ENCODE data around the gene DTX3L.
A peak's percentile ranks its signal among the peaks of the same experiment; 100 is the strongest.

The DTX3L gene

GRCh38 chr3:122564155-122564912, at the start of gene DTX3L, which contains the start of gene PARP9:
Gene DTX3L (plus strand): TSS chr3:122564338. CDS start chr3:122564427, 89 bp downstream.
Gene PARP9 (minus strand): TSS chr3:122564300. CDS start chr3:122559620, 4,680 bp downstream.
- H3K27ac ChIP-seq = peak within 1 kb of the TSS; percentile 85 to 100 (median 97)
- peak within 1 kb of the TSS; percentile 52 to 93 (median 59) for H3K4me3 ChIP-seq

GRCh38 chr3:122515020-122515468, 49.1 kb upstream of the DTX3L start:
- Histone ChIP-seq H3K4me3 (peak overlapping the region; percentile 80 to 95 (median 93)), H3K27ac (peak overlapping the region in 15 of 21 experiments; percentile 82 to 99 (median 97))

- Histone ChIP-seq H3K27ac (no peak overlapping the region), H3K4me3 (no peak overlapping the region)
These were observed 48.3 kb upstream of the DTX3L start for GRCh38 chr3:122515870-122516269.

- Histone ChIP-seq H3K4me3 (no peak overlapping the region), H3K27ac (no peak overlapping the region)
These were observed 47.2 kb upstream of the DTX3L start for GRCh38 chr3:122516846-122517360.

- Histone ChIP-seq H3K27ac (no peak overlapping the region), H3K4me3 (no peak overlapping the region)
These were observed 44.4 kb upstream of the DTX3L start for GRCh38 chr3:122519693-122520092.

- Histone ChIP-seq H3K4me3 (no peak overlapping the region), H3K27ac (no peak overlapping the region)
These were observed 43.3 kb upstream of the DTX3L start for GRCh38 chr3:122520861-122521260.

- no peak overlapping the region for H3K4me3 ChIP-seq
- no peak overlapping the region for H3K27ac ChIP-seq
These were observed 40.8 kb upstream of the DTX3L start for GRCh38 chr3:122523317-122523716.

GRCh38 chr3:122530164-122530563, 34.0 kb upstream of the DTX3L start:
- Histone ChIP-seq H3K27ac (no peak overlapping the region), H3K4me3 (no peak overlapping the region)

- no peak overlapping the region for H3K27ac ChIP-seq
- no peak overlapping the region for H3K4me3 ChIP-seq
These were observed 30.7 kb upstream of the DTX3L start for GRCh38 chr3:122533480-122533879.

- Histone ChIP-seq H3K4me3 (no peak overlapping the region), H3K27ac (peak overlapping the region in 1 of 21 experiments; percentile 23)
These were observed 30.2 kb upstream of the DTX3L start for GRCh38 chr3:122533931-122534334.

- H3K4me3 ChIP-seq = no peak overlapping the region
- no peak overlapping the region for H3K27ac ChIP-seq
These were observed 28.0 kb upstream of the DTX3L start for GRCh38 chr3:122535964-122536631.

GRCh38 chr3:122536632-122537001, 27.5 kb upstream of the DTX3L start:
- Histone ChIP-seq H3K27ac (no peak overlapping the region), H3K4me3 (no peak overlapping the region)

GRCh38 chr3:122538956-122539490, 25.1 kb upstream of the DTX3L start:
- no peak overlapping the region for H3K27ac ChIP-seq
- H3K4me3 ChIP-seq = no peak overlapping the region

- Histone ChIP-seq H3K27ac (no peak overlapping the region), H3K4me3 (no peak overlapping the region)
These were observed 18.0 kb upstream of the DTX3L start for GRCh38 chr3:122546151-122546550.

- no peak overlapping the region for H3K4me3 ChIP-seq
- no peak overlapping the region for H3K27ac ChIP-seq
These were observed 16.1 kb upstream of the DTX3L start for GRCh38 chr3:122548076-122548475.

GRCh38 chr3:122548619-122549018, 15.5 kb upstream of the DTX3L start:
- H3K27ac ChIP-seq = no peak overlapping the region
- H3K4me3 ChIP-seq = no peak overlapping the region

GRCh38 chr3:122553171-122553570, 11.0 kb upstream of the DTX3L start:
- H3K27ac ChIP-seq = no peak overlapping the region
- no peak overlapping the region for H3K4me3 ChIP-seq

- H3K27ac ChIP-seq = no peak overlapping the region
- no peak overlapping the region for H3K4me3 ChIP-seq
These were observed 8.7 kb upstream of the DTX3L start for GRCh38 chr3:122555275-122556071.

GRCh38 chr3:122557356-122557755, 6.8 kb upstream of the DTX3L start:
- no peak overlapping the region for H3K27ac ChIP-seq
- no peak overlapping the region for H3K4me3 ChIP-seq

GRCh38 chr3:122558605-122559004, 5.5 kb upstream of the DTX3L start:
- Histone ChIP-seq H3K27ac (no peak overlapping the region), H3K4me3 (no peak overlapping the region)

All from skin epidermis (tissue), 12 donors.